HepG2 (cell line): ENCODE data around the gene ENG. TPM values are rescaled to one million over a fixed set of nuclear protein-coding genes. Genes with fewer than 3 reads are reported as not detected.

ENCODE experiments used
- AGO1 ChIP-seq: fragments of 200-400 bp; formaldehyde crosslinking; IDR thresholded peaks from 2 replicates; pipeline ENCODE4 v1.6.1; 2017; ENCODE audit warnings: mild to moderate bottlenecking, low read depth, low read length, moderate library complexity; ENCODE audit not compliant: poor library complexity, severe bottlenecking
- AGO2 ChIP-seq: fragments of 200-400 bp; formaldehyde crosslinking; optimal IDR thresholded peaks from 2 replicates; pipeline ENCODE3; 2017; ENCODE audit warnings: mild to moderate bottlenecking, low read depth, low read length, moderate library complexity
- ELF3 ChIP-seq: IDR thresholded peaks from 2 replicates; pipeline ENCODE4 v1.6.1; 2016; ENCODE audit warnings: missing genetic modification reagents, missing compliant biosample characterization
- MED1 ChIP-seq: sonication (generic); formaldehyde crosslinking; IDR thresholded peaks from 2 replicates; pipeline ENCODE4 v1.4.0; 2020; ENCODE audit warnings: missing genetic modification reagents
- POLR2A ChIP-seq, 2 experiments: IDR thresholded peaks; 2 replicates each; pipeline ENCODE4 v1.6.1; 2011; ENCODE audit warnings: low read depth in 2 of 2, low read length in 2 of 2, mild to moderate bottlenecking in 1 of 2, moderate library complexity in 1 of 2; ENCODE audit not compliant: insufficient read depth in 1 of 2
- RXRA ChIP-seq: sonication (generic); formaldehyde crosslinking; IDR thresholded peaks from 2 replicates; pipeline ENCODE4 v1.5.1; 2020; ENCODE audit warnings: missing genetic modification reagents
- SPEN ChIP-seq: sonication (generic); formaldehyde crosslinking; IDR thresholded peaks from 2 replicates; pipeline ENCODE4 v1.5.1; 2020; ENCODE audit warnings: low read depth, mild to moderate bottlenecking, missing genetic modification reagents
- STAG1 ChIP-seq: sonication (generic); formaldehyde crosslinking; IDR thresholded peaks from 2 replicates; pipeline ENCODE4 v1.4.0; 2020; ENCODE audit warnings: missing genetic modification reagents
- SUZ12 ChIP-seq: fragments of 150-350 bp; IDR thresholded peaks from 2 replicates; pipeline ENCODE4 v1.6.1; 2014; ENCODE audit warnings: low read depth, low read length
- ZNF34 ChIP-seq: sonication (generic); formaldehyde crosslinking; IDR thresholded peaks from 2 replicates; pipeline ENCODE4 v1.4.0; 2020; ENCODE audit warnings: mild to moderate bottlenecking, missing genetic modification reagents, borderline replicate concordance
- ZNF788 ChIP-seq: sonication (generic); formaldehyde crosslinking; IDR thresholded peaks from 2 replicates; pipeline ENCODE4 v1.5.0; 2020; ENCODE audit warnings: mild to moderate bottlenecking, missing genetic modification reagents, borderline replicate concordance
- polyA plus RNA-seq, 8 experiments: library from polyadenylated mRNA; depleted of rRNA in 3 of 8; stranded (reverse) in 7 of 8; unstranded in 1 of 8; fragments of >200 nt; fragmentation: Illumina TruSeq in 4 of 8; extraction: Trizol in 4 of 8; gene quantifications; 2 replicates each; pipeline versions ENCODE4 v1.2.1 to v1.2.3, GENCODE V29; 2011 to 2016; ENCODE audit warnings: low read depth in 4 of 8, missing spikeins in 1 of 8, mixed read lengths in 1 of 8; ENCODE audit not compliant: insufficient read depth in 1 of 8
- total RNA-seq, 5 experiments: library from RNA; depleted of rRNA; stranded (reverse); fragments of >200 nt; fragmentation: Illumina TruSeq; extraction: Trizol; gene quantifications; 2 replicates each; pipeline ENCODE4 v1.2.3, GENCODE V29; 2016; ENCODE audit warnings: low read depth in 1 of 5
- TF ChIP-seq, protein P1 (sequence below): sonication (generic); formaldehyde crosslinking; IDR thresholded peaks from 2 replicates; pipeline ENCODE4 v1.4.0; 2020; ENCODE audit warnings: missing genetic modification reagents
- TF ChIP-seq, protein P2 (sequence below): sonication (generic); formaldehyde crosslinking; IDR thresholded peaks from 2 replicates; pipeline ENCODE4 v1.4.0; 2020; ENCODE audit warnings: missing genetic modification reagents

Gene ENG
- total and polyA plus RNA-seq, 2 of the 13 experiments (the other 11 are each of a cell fraction or from before 2014, with no cell fraction given): 0.02 to 1.1 TPM

DNA sequence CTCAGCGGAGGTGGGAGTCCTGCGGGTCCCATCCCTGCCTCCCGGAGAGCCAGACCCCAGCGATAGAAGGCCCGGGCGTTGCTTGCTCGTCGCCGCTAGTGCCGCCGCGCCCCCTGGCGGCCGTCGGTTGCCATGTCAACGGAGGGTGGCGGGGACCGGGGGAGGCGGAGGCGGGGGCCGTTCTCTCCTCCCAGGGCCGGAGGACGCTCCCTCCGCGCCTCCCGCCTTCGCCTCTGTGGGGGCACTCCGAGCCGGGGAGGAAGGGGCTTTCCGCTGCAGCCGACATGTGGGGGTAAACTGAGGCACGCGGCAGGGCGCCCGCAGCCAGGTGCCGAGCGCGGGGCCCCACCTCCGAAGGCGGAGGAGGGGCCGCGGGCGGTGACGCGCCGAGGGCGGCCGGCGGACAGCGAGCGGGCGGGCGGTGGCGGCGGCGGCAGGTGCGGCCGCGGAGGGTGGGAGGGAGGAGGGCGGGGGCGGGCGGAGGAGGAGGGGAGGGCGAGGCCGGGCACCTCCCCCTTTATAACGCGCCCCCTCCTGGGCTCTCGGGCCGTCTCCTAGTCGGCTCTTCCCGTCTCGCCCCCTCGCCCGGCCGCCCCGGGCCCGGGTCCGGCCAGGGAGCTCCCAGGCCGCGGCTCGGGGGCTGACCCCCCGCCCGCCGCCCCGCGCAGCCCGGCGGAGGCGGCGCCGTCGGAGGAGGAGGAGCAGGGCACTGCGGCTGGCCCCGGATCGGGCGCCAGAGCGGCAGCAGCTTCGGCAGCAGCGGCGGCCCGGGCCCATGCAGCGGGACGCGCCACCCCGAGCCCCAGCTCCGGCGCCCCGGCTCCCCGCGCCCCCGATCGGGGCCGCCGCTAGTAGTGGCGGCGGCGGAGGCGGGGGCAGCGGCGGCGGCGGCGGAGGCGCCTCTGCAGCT is 69.2 kb downstream of the ENG start (continued):
- TF ChIP-seq AGO2 (peak; percentile 15), ELF3 (0 out of 2 replicates have a peak, but pooled peaks have one; percentile 15), POLR2A (IDR thresholded peaks at IDR 0.05; ENCODE audit: insufficient read depth in 1 of 2, low read depth in 2 of 2, low read length in 2 of 2) (peak in 1 of 2 experiments; percentile 26; a peak in 1 of 4 replicates), MED1 (no peak), ZNF788 (CRISPR knock-in tag) (peak; percentile 55; the same call in 1 of the 2 replicates), AGO1 (peak; percentile 37), SUZ12 (no peak), ZNF34 (CRISPR knock-in tag) (0 out of 2 replicates have a peak, but pooled peaks have one; percentile 4), SPEN (CRISPR knock-in tag) (no peak), RXRA (no peak; the same call in 1 of the 2 replicates), STAG1 (CRISPR knock-in tag) (peak; percentile 73)
- TF ChIP-seq, protein P1, sequence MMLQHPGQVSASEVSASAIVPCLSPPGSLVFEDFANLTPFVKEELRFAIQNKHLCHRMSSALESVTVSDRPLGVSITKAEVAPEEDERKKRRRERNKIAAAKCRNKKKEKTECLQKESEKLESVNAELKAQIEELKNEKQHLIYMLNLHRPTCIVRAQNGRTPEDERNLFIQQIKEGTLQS (CRISPR knock-in tag): no peak
- TF ChIP-seq, protein P2, sequence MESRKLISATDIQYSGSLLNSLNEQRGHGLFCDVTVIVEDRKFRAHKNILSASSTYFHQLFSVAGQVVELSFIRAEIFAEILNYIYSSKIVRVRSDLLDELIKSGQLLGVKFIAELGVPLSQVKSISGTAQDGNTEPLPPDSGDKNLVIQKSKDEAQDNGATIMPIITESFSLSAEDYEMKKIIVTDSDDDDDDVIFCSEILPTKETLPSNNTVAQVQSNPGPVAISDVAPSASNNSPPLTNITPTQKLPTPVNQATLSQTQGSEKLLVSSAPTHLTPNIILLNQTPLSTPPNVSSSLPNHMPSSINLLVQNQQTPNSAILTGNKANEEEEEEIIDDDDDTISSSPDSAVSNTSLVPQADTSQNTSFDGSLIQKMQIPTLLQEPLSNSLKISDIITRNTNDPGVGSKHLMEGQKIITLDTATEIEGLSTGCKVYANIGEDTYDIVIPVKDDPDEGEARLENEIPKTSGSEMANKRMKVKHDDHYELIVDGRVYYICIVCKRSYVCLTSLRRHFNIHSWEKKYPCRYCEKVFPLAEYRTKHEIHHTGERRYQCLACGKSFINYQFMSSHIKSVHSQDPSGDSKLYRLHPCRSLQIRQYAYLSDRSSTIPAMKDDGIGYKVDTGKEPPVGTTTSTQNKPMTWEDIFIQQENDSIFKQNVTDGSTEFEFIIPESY (CRISPR knock-in tag): no peak
- TF ChIP-seq, all 625 proteins: peak for 61
